Islet precursor cell (in vitro differentiated cells): ENCODE measurements around the gene C15orf39.
A peak's percentile ranks its signal among the peaks of the same experiment; 100 is the strongest.

Experiments
- DNase-seq: peaks from one replicate; pipeline ENCODE4 v3.0.0-alpha.2; 2018

Gene C15orf39

GRCh38 chr15:75174102-75174501 lies 27.6 kb upstream of the C15orf39 start:
- no peak for DNase-seq

GRCh38 chr15:75174729-75175128 lies 27.0 kb upstream of the C15orf39 start:
- no peak for DNase-seq

- DNase-seq: no peak
Measured at GRCh38 chr15:75176396-75176761, 25.3 kb upstream of the C15orf39 start.

- DNase-seq: no peak
Measured at GRCh38 chr15:75177360-75178071, 24.2 kb upstream of the C15orf39 start.

- peak; percentile 69 for DNase-seq
Measured at GRCh38 chr15:75178171-75178937, 23.3 kb upstream of the C15orf39 start.

GRCh38 chr15:75178938-75179745 lies 22.5 kb upstream of the C15orf39 start:
- DNase-seq: no peak

- no peak for DNase-seq
Measured at GRCh38 chr15:75179746-75180140, 21.9 kb upstream of the C15orf39 start.

- no peak for DNase-seq
Measured at GRCh38 chr15:75181780-75182179, 19.9 kb upstream of the C15orf39 start.

- DNase-seq: no peak
Measured at GRCh38 chr15:75182187-75183131, 19.2 kb upstream of the C15orf39 start.

- no peak for DNase-seq
Measured at GRCh38 chr15:75185271-75186029, 16.2 kb upstream of the C15orf39 start.

GRCh38 chr15:75186044-75186443 lies 15.6 kb upstream of the C15orf39 start:
- DNase-seq: no peak

- no peak for DNase-seq
Measured at GRCh38 chr15:75188499-75188898, 13.2 kb upstream of the C15orf39 start.

- no peak for DNase-seq
Measured at GRCh38 chr15:75191235-75191634, 10.4 kb upstream of the C15orf39 start.

GRCh38 chr15:75192307-75192706 lies 9.4 kb upstream of the C15orf39 start:
- DNase-seq: no peak

GRCh38 chr15:75193272-75193671 lies 8.4 kb upstream of the C15orf39 start:
- no peak for DNase-seq

GRCh38 chr15:75193976-75194375 lies 7.7 kb upstream of the C15orf39 start:
- no peak for DNase-seq

GRCh38 chr15:75194397-75194796 lies 7.3 kb upstream of the C15orf39 start:
- no peak for DNase-seq

- peak; percentile 76 for DNase-seq
Measured at GRCh38 chr15:75195122-75195765, 6.4 kb upstream of the C15orf39 start.

- DNase-seq: no peak
Measured at GRCh38 chr15:75195766-75196241, 5.9 kb upstream of the C15orf39 start.

- DNase-seq: peak; percentile 51
Measured at GRCh38 chr15:75197062-75197630, 4.5 kb upstream of the C15orf39 start.
